SIG-M5 treated with dmso at 0.1 percent for 504 hours (cell line): ENCODE results near the gene WIPF2.

Source experiments
- DNase-seq: peaks from one replicate; lab custom pipeline; 2025; ENCODE audit not compliant: unreplicated experiment; lab: John Stamatoyannopoulos, UW

Gene WIPF2

GRCh38 chr17:40218740-40219593, at the start of gene WIPF2:
Gene WIPF2, plus strand, starts transcription at chr17:40219304. Its CDS starts 37,156 bp downstream, at chr17:40256460.
- DNase-seq = peak; percentile 95

- DNase-seq = no peak
These were observed 48.8 kb upstream of the WIPF2 start for GRCh38 chr17:40170325-40170724.

- DNase-seq = no peak
These were observed 47.4 kb upstream of the WIPF2 start for GRCh38 chr17:40171750-40172149.

- DNase-seq = no peak
These were observed 45.9 kb upstream of the WIPF2 start for GRCh38 chr17:40173091-40173777.

GRCh38 chr17:40173778-40174135, 45.3 kb upstream of the WIPF2 start:
- no peak for DNase-seq

- no peak for DNase-seq
These were observed 44.6 kb upstream of the WIPF2 start for GRCh38 chr17:40174514-40174913.

- no peak for DNase-seq
These were observed 43.0 kb upstream of the WIPF2 start for GRCh38 chr17:40175928-40176753.

- DNase-seq = no peak
These were observed 42.4 kb upstream of the WIPF2 start for GRCh38 chr17:40176754-40177110.

GRCh38 chr17:40177275-40177874, 41.7 kb upstream of the WIPF2 start, which contains the start of gene RAPGEFL1:
Gene RAPGEFL1, plus strand, starts transcription at chr17:40177470. Its CDS starts 392 bp downstream, at chr17:40177862.
- no peak for DNase-seq

GRCh38 chr17:40178021-40178601, 41.0 kb upstream of the WIPF2 start:
- DNase-seq = no peak

- no peak for DNase-seq
These were observed 40.4 kb upstream of the WIPF2 start for GRCh38 chr17:40178660-40179059.

GRCh38 chr17:40179923-40180659, 39.0 kb upstream of the WIPF2 start:
- peak; percentile 54 for DNase-seq

- DNase-seq = no peak
These were observed 38.4 kb upstream of the WIPF2 start for GRCh38 chr17:40180694-40181093.

GRCh38 chr17:40181205-40181604, 37.9 kb upstream of the WIPF2 start:
- no peak for DNase-seq

- DNase-seq = no peak
These were observed 36.5 kb upstream of the WIPF2 start for GRCh38 chr17:40182606-40183005.

- no peak for DNase-seq
These were observed 31.9 kb upstream of the WIPF2 start for GRCh38 chr17:40187238-40187637.

GRCh38 chr17:40188694-40189093, 30.4 kb upstream of the WIPF2 start:
- no peak for DNase-seq

- no peak for DNase-seq
These were observed 28.7 kb upstream of the WIPF2 start for GRCh38 chr17:40190197-40191021.
